A673 (cell line): ENCODE measurements around the gene PALD1. TPM values are rescaled to one million over a fixed set of nuclear protein-coding genes. Genes with fewer than 3 reads are reported as not detected.

Experiments used
- BruUV-seq: library from RNA; stranded (reverse); fragments of 400-500 nt; replicated peaks from 2 replicates; lab custom pipeline; 2021; lab: Mats Ljungman, UMichigan
- CTCF ChIA-PET: fragments of 300-600 bp; sonication (Branson Sonifier 250); formaldehyde crosslinking; loops from one replicate; lab custom pipeline; 2022; ENCODE audit warnings: antibody characterized with exemption; lab: Charles Lee
- POLR2A ChIA-PET: fragments of 300-600 bp; sonication (Branson Sonifier 250); formaldehyde crosslinking; loops from one replicate; lab custom pipeline; 2022; ENCODE audit warnings: antibody characterized with exemption; ENCODE audit not compliant: low non-redundant PET; lab: Charles Lee
- DNase-seq: peaks from one replicate; pipeline ENCODE4 v3.0.0-alpha.2; 2015; ENCODE audit warnings: low spot score
- H3K27ac ChIP-seq: fragments of 200-600 bp; sonication (generic); 2 replicates; pipeline ENCODE4 v1.5.1; 2016; ENCODE audit warnings: mixed run types, low read depth, mild to moderate bottlenecking, mixed read lengths, antibody characterized with exemption, low read length; ENCODE audit not compliant: poor library complexity, severe bottlenecking
- H3K27me3 ChIP-seq: fragments of 200-600 bp; sonication (generic); replicated peaks from 2 replicates; pipeline ENCODE4 v1.6.1; 2017; ENCODE audit warnings: mixed run types, low read depth, mild to moderate bottlenecking, mixed read lengths, antibody characterized with exemption, low read length; ENCODE audit not compliant: insufficient read depth, poor library complexity
- H3K36me3 ChIP-seq: fragments of 200-600 bp; sonication (generic); 2 replicates; pipeline ENCODE4 v1.6.1; 2016; ENCODE audit warnings: mixed run types, mild to moderate bottlenecking, mixed read lengths, antibody characterized with exemption, low read length; ENCODE audit not compliant: insufficient read depth, poor library complexity, severe bottlenecking
- H3K4me1 ChIP-seq: fragments of 200-600 bp; sonication (generic); 2 replicates; pipeline ENCODE4 v1.6.1; 2017; ENCODE audit warnings: mixed run types, mild to moderate bottlenecking, mixed read lengths, antibody characterized with exemption, low read length; ENCODE audit not compliant: insufficient read depth, poor library complexity, severe bottlenecking
- H3K4me3 ChIP-seq: fragments of 200-600 bp; sonication (generic); 2 replicates; pipeline ENCODE4 v1.5.1; 2016; ENCODE audit warnings: low read depth, mixed run types, mild to moderate bottlenecking, mixed read lengths, low read length; ENCODE audit not compliant: poor library complexity, severe bottlenecking
- H3K9me3 ChIP-seq: fragments of 200-600 bp; sonication (generic); 2 replicates; pipeline ENCODE4 v1.6.1; 2016; ENCODE audit warnings: mixed run types, low read depth, mild to moderate bottlenecking, mixed read lengths, antibody characterized with exemption, low read length; ENCODE audit not compliant: poor library complexity, severe bottlenecking
- CTCF ChIP-seq: fragments of 300-800, 200-600 bp; sonication (generic); conservative IDR thresholded peaks from 2 replicates; pipeline ENCODE4 v1.5.1; 2017; ENCODE audit warnings: low read depth, mild to moderate bottlenecking, antibody characterized with exemption, low read length, moderate library complexity, mixed read lengths
- EZH2 ChIP-seq: fragments of 200-600 bp; sonication (generic); IDR thresholded peaks from 2 replicates; pipeline ENCODE4 v1.6.1; 2017; ENCODE audit warnings: borderline replicate concordance, low read depth, mild to moderate bottlenecking, mixed read lengths, antibody characterized with exemption, low read length; ENCODE audit not compliant: poor library complexity, severe bottlenecking
- intact Hi-C: fragments of 100-400 bp; cut with micrococcal nuclease; formaldehyde crosslinking; loops from one replicate; pipeline ENCODE4 v1.10.0; 2022; ENCODE audit not compliant: unreplicated experiment
- total RNA-seq: library from RNA; stranded (reverse); gene quantifications from 2 replicates; pipeline ENCODE4 v1.2.3, GENCODE V29; 2021

PALD1 gene
- total RNA-seq, 1 experiment from 2014 or later = 9.0 TPM

GRCh38 chr10:70461397-70462348 lies 16.9 kb upstream of the PALD1 start:
- ChIA-PET CTCF (interaction anchor here (0.6 to 0.7 kb wide), 4 partner anchors 62 to 823 kb away, joined by 3 to 6 read pairs (median 4); partner anchors contain the start of gene SGPL1), POLR2A (no interaction called here)
- TF ChIP-seq EZH2 (no peak), CTCF (peak; percentile 71)
- H3K4me1 ChIP-seq = peaks cover 20% of the 10 kb centered on the region
- H3K27ac ChIP-seq = no peak overlapping the region
- intact Hi-C loops = loop anchor here (1.0 to 5.0 kb wide), 3 partner anchors 81 to 421 kb away; no protein-coding TSS in a partner anchor
- no peaks in the 10 kb centered on the region for H3K9me3 ChIP-seq
- no peaks in the 10 kb centered on the region for H3K36me3 ChIP-seq
- no peaks in the 10 kb centered on the region for H3K27me3 ChIP-seq
- H3K4me3 ChIP-seq = no peak overlapping the region
- no TSS peak for BruUV-seq
- peak; percentile 59 for DNase-seq

DNA sequence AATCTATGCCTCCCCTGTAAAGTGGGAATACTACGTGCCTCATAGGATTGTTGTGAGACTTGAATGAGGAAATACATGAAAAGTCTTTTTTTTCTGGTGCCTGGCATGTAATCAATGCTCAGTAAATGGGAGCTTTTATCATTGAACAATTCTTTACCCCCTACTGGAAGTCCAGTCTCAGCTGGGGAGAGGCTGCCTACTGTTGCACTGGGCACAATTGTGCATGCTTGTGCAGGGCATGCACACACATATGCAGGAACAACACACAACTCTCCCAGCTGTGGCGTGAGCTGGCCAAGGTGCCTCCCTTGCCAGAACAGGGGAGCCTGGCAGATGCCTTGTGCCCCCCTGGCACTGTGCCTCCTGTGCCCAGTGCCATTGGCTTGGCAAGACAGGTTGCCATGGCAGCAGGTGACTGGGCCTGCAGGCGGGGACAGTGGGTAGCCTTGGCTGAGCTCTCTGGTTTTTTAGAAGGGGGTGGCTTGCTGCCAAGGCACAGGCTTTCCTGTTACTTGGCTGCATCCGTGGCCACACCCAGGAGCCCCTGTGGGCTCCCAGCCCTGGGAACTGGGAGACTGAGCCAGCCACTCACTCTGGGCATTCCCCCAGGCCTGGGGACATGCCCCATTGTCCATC lies 16.1 kb upstream of the PALD1 start:
- no peak overlapping the region for H3K27ac ChIP-seq
- POLR2A ChIA-PET = no interaction called here
- no TSS peak for BruUV-seq
- DNase-seq = peak; percentile 76
- intact Hi-C loops = loop anchor here (5.0 kb wide), 2 partner anchors 80 to 420 kb away; no protein-coding TSS in a partner anchor
- no peaks in the 10 kb centered on the region for H3K9me3 ChIP-seq
- H3K36me3 ChIP-seq = no peaks in the 10 kb centered on the region
- TF ChIP-seq CTCF = no peak
- TF ChIP-seq EZH2 = no peak
- H3K4me1 ChIP-seq = peaks cover 20% of the 10 kb centered on the region
- H3K4me3 ChIP-seq = no peak overlapping the region
- CTCF ChIA-PET = interaction anchor here (0.6 to 0.7 kb wide), 2 partner anchors 241 to 822 kb away, joined by 3 read pairs; no protein-coding TSS in a partner anchor
- no peaks in the 10 kb centered on the region for H3K27me3 ChIP-seq

GRCh38 chr10:70465278-70465677 lies 13.3 kb upstream of the PALD1 start:
- ChIA-PET POLR2A (no interaction called here), CTCF (no interaction called here)
- intact Hi-C loops = no loop called here
- H3K36me3 ChIP-seq = no peaks in the 10 kb centered on the region
- no peak for DNase-seq
- peaks cover 10% of the 10 kb centered on the region for H3K4me1 ChIP-seq
- no peak overlapping the region for H3K27ac ChIP-seq
- no peak overlapping the region for H3K4me3 ChIP-seq
- no peaks in the 10 kb centered on the region for H3K9me3 ChIP-seq
- H3K27me3 ChIP-seq = no peaks in the 10 kb centered on the region
- no TSS peak for BruUV-seq
- TF ChIP-seq EZH2 = no peak
- no peak for TF ChIP-seq CTCF
